Activated B cell treated with CpG ODN at 0.5 μM for 24 hours (primary cell): ENCODE data around the gene RCC2. TPM values are rescaled to one million over a fixed set of nuclear protein-coding genes. Genes with fewer than 3 reads are reported as not detected.

Experiments
- ATAC-seq: fragments of 200-7000 bp; cut with Tn5 transposase; one replicate; pipeline ENCODE4 v1.10.0; 2021; ENCODE audit warnings: low read depth, mild to moderate bottlenecking, moderate library complexity
- CTCF ChIA-PET: fragments of 350-600 bp; sonication (Branson Sonifier 250); formaldehyde crosslinking; loops from one replicate; lab custom pipeline; 2021; ENCODE audit warnings: antibody characterized with exemption; lab: Charles Lee
- POLR2A ChIA-PET: fragments of 350-600 bp; sonication (Branson Sonifier 250); formaldehyde crosslinking; loops from one replicate; lab custom pipeline; 2021; ENCODE audit warnings: antibody characterized with exemption; lab: Charles Lee
- DNase-seq: peaks from one replicate; pipeline ENCODE4 v3.0.0; 2022
- H3K27ac Mint-ChIP-seq: one replicate; pipeline ENCODE4 v1.8.0; 2020; ENCODE audit warnings: mixed read lengths
- H3K27me3 Mint-ChIP-seq: one replicate; pipeline ENCODE4 v1.8.0; 2021; ENCODE audit warnings: mixed read lengths
- H3K36me3 Mint-ChIP-seq: one replicate; pipeline ENCODE4 v1.8.0; 2021; ENCODE audit warnings: low read depth, mixed read lengths
- H3K4me1 Mint-ChIP-seq: one replicate; pipeline ENCODE4 v1.8.0; 2021; ENCODE audit warnings: mixed read lengths
- H3K4me3 Mint-ChIP-seq: one replicate; pipeline ENCODE4 v1.8.0; 2020; ENCODE audit warnings: mild to moderate bottlenecking, mixed read lengths
- H3K9me3 Mint-ChIP-seq: one replicate; pipeline ENCODE4 v1.8.0; 2020; ENCODE audit warnings: mixed read lengths
- CTCF ChIP-seq: fragments of 200-600 bp; IDR thresholded peaks from one replicate; pipeline ENCODE4 v1.8.0; 2022; ENCODE audit warnings: antibody characterized with exemption, mild to moderate bottlenecking
- intact Hi-C: fragments of 100-400 bp; cut with micrococcal nuclease; formaldehyde crosslinking; loops from one replicate; pipeline ENCODE4 v1.15.1; 2024
- total RNA-seq: library from RNA; stranded (reverse); gene quantifications from 2 replicates; pipeline ENCODE4 v1.2.3, GENCODE V29; 2022

Gene RCC2
- total RNA-seq, 1 donor from 2014 or later = 85.1 TPM

- intact Hi-C loops = no loop called here
- no peak for TF ChIP-seq CTCF
- CTCF ChIA-PET = no interaction called here
- peaks cover 29% of the 10 kb centered on the region for H3K4me1 Mint-ChIP-seq
- no peak overlapping the region for H3K27ac Mint-ChIP-seq
- no peaks in the 10 kb centered on the region for H3K9me3 Mint-ChIP-seq
- no peak for DNase-seq
- H3K36me3 Mint-ChIP-seq = peaks cover 71% of the 10 kb centered on the region
- POLR2A ChIA-PET = no interaction called here
- H3K27me3 Mint-ChIP-seq = no peaks in the 10 kb centered on the region
- no peak overlapping the region for H3K4me3 Mint-ChIP-seq
- no peak for ATAC-seq
These were observed 11.5 kb downstream of the RCC2 start for GRCh38 chr1:17427696-17428660.

GRCh38 chr1:17425806-17426600 is 13.5 kb downstream of the RCC2 start:
- ChIA-PET POLR2A (interaction anchor here (0.7 kb wide), 1 partner anchor 11 kb away, joined by 3 read pairs; no protein-coding TSS in a partner anchor), CTCF (no interaction called here)
- Mint-ChIP-seq H3K27ac (peak overlapping the region; percentile 46), H3K9me3 (no peaks in the 10 kb centered on the region), H3K4me1 (peaks cover 14% of the 10 kb centered on the region), H3K4me3 (no peak overlapping the region), H3K27me3 (no peaks in the 10 kb centered on the region), H3K36me3 (peaks cover 84% of the 10 kb centered on the region)
- intact Hi-C loops = no loop called here
- TF ChIP-seq CTCF = no peak
- ATAC-seq = no peak
- no peak for DNase-seq

- peaks cover 93% of the 10 kb centered on the region for H3K36me3 Mint-ChIP-seq
- no peak for DNase-seq
- CTCF ChIA-PET = no interaction called here
- H3K9me3 Mint-ChIP-seq = no peaks in the 10 kb centered on the region
- no peak for TF ChIP-seq CTCF
- peaks cover under 1% of the 10 kb centered on the region for H3K4me1 Mint-ChIP-seq
- H3K27ac Mint-ChIP-seq = no peak overlapping the region
- no peaks in the 10 kb centered on the region for H3K27me3 Mint-ChIP-seq
- ATAC-seq = no peak
- POLR2A ChIA-PET = no interaction called here
- intact Hi-C loops = no loop called here
- no peak overlapping the region for H3K4me3 Mint-ChIP-seq
These were observed 15.7 kb downstream of the RCC2 start for GRCh38 chr1:17423781-17424245.

DNA sequence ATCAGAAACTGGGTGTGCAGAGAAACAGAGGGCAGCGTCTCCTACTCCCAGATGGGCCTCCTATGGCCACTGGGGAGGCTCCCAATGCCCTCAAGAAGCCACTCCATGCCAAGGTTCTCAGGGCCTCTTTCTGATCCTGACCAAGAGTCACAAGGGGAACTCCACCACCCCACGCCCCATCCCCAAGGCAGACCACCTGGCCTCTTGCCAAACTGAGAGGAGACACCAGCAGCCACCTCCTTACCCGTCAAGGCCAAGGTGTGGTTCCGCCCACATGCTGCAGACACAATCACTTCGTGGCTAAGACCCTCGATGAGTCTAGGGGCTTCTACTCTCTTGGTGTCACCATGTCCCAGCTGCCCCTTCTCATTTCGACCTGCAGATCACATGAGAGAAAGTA is 17.0 kb downstream of the RCC2 start:
- POLR2A ChIA-PET = no interaction called here
- no peak overlapping the region for H3K4me3 Mint-ChIP-seq
- H3K4me1 Mint-ChIP-seq = no peaks in the 10 kb centered on the region
- H3K27me3 Mint-ChIP-seq = no peaks in the 10 kb centered on the region
- ATAC-seq = no peak
- H3K27ac Mint-ChIP-seq = no peak overlapping the region
- intact Hi-C loops = no loop called here
- no peak for DNase-seq
- CTCF ChIA-PET = no interaction called here
- H3K36me3 Mint-ChIP-seq = peaks cover 96% of the 10 kb centered on the region
- no peak for TF ChIP-seq CTCF
- H3K9me3 Mint-ChIP-seq = no peaks in the 10 kb centered on the region
